GM12875 (cell line): ENCODE measurements around the gene ART1.
"Not testable (repeated sequence)": the region's sequence is repeated elsewhere in the genome, so short reads cannot be mapped to it uniquely, and the experiment has no call there.

ENCODE experiments used
- H3K4me3 ChIP-seq: one replicate; pipeline ENCODE4 v1.5.1; 2011; ENCODE audit warnings: low read depth, low read length, control low read depth
- TF ChIP-seq, protein P1 (sequence below): IDR thresholded peaks from 2 replicates; pipeline ENCODE4 v1.5.1; 2011; ENCODE audit warnings: low read depth, mild to moderate bottlenecking, control low read depth, inconsistent platforms, low read length, moderate library complexity, borderline replicate concordance; ENCODE audit not compliant: insufficient read depth

The ART1 gene, protein sequence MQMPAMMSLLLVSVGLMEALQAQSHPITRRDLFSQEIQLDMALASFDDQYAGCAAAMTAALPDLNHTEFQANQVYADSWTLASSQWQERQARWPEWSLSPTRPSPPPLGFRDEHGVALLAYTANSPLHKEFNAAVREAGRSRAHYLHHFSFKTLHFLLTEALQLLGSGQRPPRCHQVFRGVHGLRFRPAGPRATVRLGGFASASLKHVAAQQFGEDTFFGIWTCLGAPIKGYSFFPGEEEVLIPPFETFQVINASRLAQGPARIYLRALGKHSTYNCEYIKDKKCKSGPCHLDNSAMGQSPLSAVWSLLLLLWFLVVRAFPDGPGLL

DNA sequence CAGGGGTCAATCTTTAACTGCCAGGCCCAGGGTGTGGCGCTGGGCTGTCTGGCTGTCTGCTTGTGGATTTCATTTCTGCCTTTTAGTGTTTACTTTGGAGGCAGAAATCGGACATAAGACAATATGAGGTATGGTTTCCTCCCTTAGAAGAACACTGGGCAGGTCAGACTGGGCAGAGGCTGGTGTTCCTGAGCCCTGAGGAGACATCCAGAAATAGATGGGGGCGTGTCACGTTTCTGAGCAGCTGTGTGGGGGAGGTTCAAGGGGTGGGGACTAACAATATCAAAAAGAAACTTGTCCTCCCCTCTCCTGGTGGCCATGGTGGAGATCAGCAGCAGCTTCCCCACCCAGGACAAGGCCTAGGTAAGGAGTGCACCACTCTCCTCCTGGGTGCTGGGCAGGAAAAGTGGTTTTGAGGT is at the start of gene ART1:
TSS of gene ART1 (plus strand) at position 312 of the 419 bp plus-strand sequence. CDS start 14,086 bp downstream, outside the sequence.
- H3K4me3 ChIP-seq, result no peak within 1 kb of the TSS
- TF ChIP-seq, protein P1, sequence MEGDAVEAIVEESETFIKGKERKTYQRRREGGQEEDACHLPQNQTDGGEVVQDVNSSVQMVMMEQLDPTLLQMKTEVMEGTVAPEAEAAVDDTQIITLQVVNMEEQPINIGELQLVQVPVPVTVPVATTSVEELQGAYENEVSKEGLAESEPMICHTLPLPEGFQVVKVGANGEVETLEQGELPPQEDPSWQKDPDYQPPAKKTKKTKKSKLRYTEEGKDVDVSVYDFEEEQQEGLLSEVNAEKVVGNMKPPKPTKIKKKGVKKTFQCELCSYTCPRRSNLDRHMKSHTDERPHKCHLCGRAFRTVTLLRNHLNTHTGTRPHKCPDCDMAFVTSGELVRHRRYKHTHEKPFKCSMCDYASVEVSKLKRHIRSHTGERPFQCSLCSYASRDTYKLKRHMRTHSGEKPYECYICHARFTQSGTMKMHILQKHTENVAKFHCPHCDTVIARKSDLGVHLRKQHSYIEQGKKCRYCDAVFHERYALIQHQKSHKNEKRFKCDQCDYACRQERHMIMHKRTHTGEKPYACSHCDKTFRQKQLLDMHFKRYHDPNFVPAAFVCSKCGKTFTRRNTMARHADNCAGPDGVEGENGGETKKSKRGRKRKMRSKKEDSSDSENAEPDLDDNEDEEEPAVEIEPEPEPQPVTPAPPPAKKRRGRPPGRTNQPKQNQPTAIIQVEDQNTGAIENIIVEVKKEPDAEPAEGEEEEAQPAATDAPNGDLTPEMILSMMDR, result no peak

DNA sequence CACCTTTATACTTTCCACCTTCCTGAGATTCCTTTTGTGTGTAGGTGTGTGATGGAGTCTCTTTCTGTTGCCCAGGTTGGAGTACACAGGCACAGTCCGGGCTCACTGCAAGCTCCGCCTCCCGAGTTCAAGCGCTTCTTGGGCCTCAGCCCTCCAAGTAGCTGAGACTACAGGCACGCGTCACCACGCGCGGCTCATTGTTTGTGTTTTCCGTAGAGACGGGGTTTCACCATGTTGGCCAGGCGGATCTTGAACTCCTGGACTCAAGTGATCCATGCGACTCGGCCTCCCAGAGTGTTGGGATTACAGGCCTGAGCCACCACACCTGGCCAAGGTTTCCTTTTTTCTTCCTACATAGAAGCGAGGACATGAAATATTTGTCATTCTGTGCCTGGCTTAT is 47.2 kb upstream of the ART1 start:
- not testable (repeated sequence) for H3K4me3 ChIP-seq

DNA sequence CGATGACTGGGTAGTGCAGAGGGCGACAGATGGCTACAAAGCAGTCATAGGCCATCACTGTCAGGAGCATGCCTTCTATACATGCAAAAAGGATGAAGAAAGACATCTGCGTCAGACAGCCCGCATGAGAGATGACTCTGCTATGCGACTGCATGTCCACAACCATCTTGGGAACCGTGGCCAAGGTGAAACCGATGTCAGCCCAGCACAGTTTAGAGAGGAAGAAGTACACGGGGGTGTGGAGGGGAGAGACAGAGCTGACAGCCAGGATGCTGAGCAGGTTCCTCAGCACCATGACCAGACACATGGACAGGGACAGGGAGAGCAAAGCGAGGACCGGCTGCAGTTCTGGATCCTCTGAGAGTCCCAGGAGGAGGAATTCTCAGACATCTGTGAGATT is 44.7 kb upstream of the ART1 start:
- H3K4me3 ChIP-seq, result not testable (repeated sequence)

DNA sequence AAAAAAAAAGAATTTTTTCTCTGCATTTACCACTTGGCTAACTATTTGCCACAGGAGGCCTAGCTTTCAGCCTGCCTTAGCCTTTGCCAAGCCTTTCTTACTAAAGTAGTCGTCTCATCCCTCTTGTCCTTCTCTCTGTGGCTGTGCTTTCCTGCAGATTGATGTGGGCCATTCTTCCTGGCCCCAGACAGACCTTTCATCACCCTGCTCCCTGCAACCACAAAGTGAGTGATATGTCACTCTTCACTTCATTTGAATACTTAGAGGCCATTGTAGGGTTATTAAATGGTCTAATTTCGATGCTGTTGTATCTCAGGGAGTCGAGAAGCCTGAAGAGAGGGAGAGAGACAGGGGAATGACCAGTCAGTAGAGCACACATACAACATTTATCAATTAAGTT is 40.8 kb upstream of the ART1 start:
- TF ChIP-seq, protein P1, result no peak
- H3K4me3 ChIP-seq, result no peak overlapping the region

DNA sequence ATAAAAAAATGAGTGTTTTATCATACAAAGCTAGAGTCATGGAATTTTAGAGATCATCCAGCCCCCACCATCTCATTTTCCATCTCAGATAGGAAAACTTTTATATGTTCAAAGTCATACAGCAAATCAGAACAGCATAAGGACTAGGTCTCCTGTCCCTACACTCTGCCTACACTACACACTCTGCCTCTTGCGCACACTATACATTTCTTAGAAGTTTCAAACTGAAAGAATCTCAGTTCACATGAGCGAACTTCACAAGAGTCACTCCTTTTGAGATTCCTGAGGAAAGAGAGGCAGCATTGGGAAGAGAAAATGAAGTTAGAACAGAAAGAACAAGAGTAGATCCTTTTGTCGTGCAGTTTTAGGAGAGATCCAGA is 39.7 kb upstream of the ART1 start:
- TF ChIP-seq, protein P1, result no peak
- H3K4me3 ChIP-seq, result no peak overlapping the region

DNA sequence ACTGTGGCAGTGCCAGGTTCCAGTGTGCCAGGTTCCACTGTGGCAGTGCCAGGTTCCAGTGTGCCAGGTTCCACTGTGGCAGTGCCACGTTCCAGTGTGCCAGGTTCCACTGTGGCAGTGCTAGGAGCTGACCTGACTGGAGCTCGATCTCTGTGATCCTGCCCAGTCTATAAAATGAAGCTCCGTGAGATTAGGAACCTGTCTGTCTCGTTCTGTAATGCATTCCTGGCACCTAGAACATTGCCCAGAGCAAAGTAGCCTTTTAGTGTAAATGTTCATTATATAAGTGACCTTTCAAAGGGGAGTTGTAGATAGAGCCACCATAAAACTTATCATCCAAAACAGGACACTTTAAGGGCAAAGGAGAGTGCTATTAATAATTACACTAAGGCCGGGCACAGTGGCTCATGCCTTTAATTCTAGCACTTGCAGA is 39.1 kb upstream of the ART1 start:
- no peak overlapping the region for H3K4me3 ChIP-seq
- TF ChIP-seq, protein P1, result no peak

DNA sequence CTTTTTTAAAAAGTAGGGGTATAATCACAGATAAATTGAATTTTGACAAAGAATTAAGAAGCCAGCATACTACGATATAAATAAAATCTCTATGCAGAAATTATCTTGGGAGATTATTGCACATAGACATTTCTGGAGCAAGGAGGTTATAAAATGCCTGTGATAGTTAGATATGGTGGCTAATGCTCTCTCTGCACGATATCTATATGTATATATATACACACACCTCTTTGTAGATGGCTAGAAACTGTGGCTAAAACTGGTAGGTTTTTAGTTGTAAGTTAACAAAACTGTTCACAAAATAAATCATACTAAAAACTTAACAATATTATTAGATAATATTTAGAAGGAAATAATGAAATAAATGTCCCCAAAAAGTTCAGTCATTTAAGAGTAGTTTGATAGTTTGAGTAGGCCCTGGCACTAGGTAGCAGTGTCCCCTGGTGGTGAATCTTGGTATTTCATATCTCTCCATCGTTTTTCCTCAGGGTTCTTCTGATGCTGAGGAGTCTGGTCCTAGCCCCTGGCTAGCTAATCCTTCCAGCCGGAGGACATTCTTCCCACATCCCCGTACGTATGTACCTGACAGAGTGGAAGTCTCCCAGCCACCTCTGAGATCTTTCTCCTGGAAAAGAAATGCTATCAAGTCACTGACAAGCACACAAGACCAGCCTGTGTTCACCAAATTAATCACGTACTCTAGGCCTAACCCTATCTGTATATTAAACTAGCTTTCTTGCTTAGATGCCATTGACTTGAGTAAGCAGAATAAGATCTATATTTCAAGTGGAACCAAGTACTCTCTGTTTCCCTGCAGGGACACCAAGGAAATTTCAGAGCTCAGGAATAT is 35.3 kb upstream of the ART1 start:
- TF ChIP-seq, protein P1, result peak; percentile 84

DNA sequence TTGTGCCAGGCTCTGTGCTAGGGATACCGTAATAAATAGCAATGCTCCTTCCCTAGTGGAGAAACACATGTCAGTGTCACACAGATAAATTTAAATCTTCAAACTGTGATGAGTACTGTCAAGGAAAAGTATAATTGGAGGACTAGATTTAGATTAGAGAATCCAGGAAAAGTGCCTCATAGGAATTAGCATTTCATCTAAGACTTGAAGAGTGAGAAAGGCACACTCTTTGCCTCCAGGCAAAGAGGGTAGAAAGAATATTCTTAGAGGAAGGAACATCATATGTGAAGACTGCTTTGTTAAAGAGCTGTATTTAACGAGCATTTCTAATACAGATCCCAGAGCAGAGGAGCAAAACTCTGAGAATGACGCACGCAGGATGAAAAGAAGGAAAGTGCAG is 34.1 kb upstream of the ART1 start:
- TF ChIP-seq, protein P1, result no peak
- H3K4me3 ChIP-seq, result no peak overlapping the region

More for the DNA sequence above, 35.3 kb upstream of the ART1 start:
- no peak overlapping the region for H3K4me3 ChIP-seq
